ENCODE results near the gene CENPVL2. TPM values are rescaled to one million over a fixed set of nuclear protein-coding genes. Genes with fewer than 3 reads are reported as not detected.

Gene CENPVL2
- not detected in 2 replicates for total RNA-seq

DNA sequence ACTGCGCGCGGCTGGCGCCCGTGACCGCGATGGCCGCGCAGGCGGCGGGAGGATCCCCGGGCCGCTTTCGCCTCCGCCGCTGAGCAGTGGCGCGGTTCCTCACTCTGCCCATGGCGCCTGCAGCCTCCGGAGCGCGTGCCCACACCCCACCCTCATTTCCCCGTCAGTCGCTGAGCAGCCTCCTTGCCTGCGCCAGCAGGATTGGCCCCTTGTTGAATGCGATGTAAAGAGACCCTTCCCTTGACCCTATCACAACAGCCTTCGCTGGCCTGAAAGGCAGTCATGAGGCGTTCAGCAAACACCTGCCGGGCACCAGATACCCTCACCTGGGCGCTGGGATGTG, at the start of gene CENPVL2:
CENPVL2 (minus strand) TSS at position 112 of the 343 bp plus-strand sequence; CDS start at position 112, 0 bp downstream.

DNA sequence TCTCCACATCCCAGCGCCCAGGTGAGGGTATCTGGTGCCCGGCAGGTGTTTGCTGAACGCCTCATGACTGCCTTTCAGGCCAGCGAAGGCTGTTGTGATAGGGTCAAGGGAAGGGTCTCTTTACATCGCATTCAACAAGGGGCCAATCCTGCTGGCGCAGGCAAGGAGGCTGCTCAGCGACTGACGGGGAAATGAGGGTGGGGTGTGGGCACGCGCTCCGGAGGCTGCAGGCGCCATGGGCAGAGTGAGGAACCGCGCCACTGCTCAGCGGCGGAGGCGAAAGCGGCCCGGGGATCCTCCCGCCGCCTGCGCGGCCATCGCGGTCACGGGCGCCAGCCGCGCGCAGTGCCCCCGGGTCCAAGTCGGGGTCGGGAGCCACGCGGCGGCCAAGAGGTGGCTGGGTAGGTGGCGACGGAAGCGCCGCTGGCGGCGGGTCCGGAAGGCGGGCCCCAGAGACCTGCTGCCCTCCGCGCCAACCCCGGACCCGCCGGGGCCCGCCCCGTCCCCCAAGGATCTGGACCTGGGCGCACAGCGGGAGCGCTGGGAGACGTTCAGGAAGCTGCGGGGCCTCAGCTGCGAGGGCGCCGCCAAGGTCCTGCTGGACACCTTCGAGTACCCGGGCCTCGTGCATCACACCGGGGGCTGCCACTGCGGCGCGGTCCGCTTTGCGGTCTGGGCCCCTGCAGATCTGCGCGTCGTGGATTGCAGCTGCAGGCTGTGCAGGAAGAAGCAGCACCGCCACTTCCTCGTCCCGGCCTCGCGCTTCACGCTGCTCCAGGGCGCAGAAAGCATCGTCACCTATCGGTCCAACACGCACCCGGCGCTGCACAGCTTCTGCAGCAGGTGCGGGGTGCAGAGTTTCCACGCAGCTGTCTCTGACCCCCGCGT, 27.9 kb upstream of the CENPVL2 start, which contains the start of gene CENPVL1:
CENPVL1 (plus strand) TSS at position 236 of the 888 bp plus-strand sequence; CDS start at position 236, 0 bp downstream.

Other genes with a start within 250 kb of the CENPVL2 start
- 5.7 and 8.5 TPM in 2 replicates for gene NUDT11, start 186.2 kb downstream of the CENPVL2 start, total RNA-seq
- gene CENPVL3, start 63.9 kb downstream of the CENPVL2 start, total RNA-seq: under 0.01 and 0.33 TPM in 2 replicates
- not detected in 2 replicates for gene CENPVL1, start 27.7 kb upstream of the CENPVL2 start, total RNA-seq
- 3.3 and 5.2 TPM in 2 replicates for gene GSPT2, start 60.6 kb upstream of the CENPVL2 start, total RNA-seq
- gene MAGED1, start 210.8 kb upstream of the CENPVL2 start, total RNA-seq: 180 and 247 TPM in 2 replicates